ENCODE data around the gene WNT2.

WNT2 gene

GRCh38 chr7:117230276-117231046, 92.4 kb downstream of the WNT2 start:
- no peaks in the 10 kb centered on the region for H3K9me3 Mint-ChIP-seq
- H3K4me1 Mint-ChIP-seq = no peaks in the 10 kb centered on the region
- DNase-seq = no peak
- no peak overlapping the region for H3K27ac Mint-ChIP-seq
- no peaks in the 10 kb centered on the region for H3K27me3 Mint-ChIP-seq
- CTCF ChIA-PET = interaction anchor here (1.7 kb wide), 1 partner anchor 17 kb away, joined by 5 read pairs; no protein-coding TSS in a partner anchor
- H3K4me3 Mint-ChIP-seq = no peak overlapping the region
- H3K36me3 Mint-ChIP-seq = no peaks in the 10 kb centered on the region

GRCh38 chr7:117229350-117229749, 93.5 kb downstream of the WNT2 start:
- Mint-ChIP-seq H3K4me3 (no peak overlapping the region), H3K27me3 (no peaks in the 10 kb centered on the region), H3K36me3 (no peaks in the 10 kb centered on the region), H3K27ac (no peak overlapping the region), H3K4me1 (no peaks in the 10 kb centered on the region), H3K9me3 (no peaks in the 10 kb centered on the region)
- CTCF ChIA-PET = no interaction called here
- no peak for DNase-seq

GRCh38 chr7:117227091-117227490, 95.8 kb downstream of the WNT2 start:
- Mint-ChIP-seq H3K4me3 (no peak overlapping the region), H3K27me3 (no peaks in the 10 kb centered on the region), H3K4me1 (no peaks in the 10 kb centered on the region), H3K27ac (no peak overlapping the region), H3K9me3 (no peaks in the 10 kb centered on the region), H3K36me3 (no peaks in the 10 kb centered on the region)
- DNase-seq = no peak
- CTCF ChIA-PET = no interaction called here

GRCh38 chr7:117225536-117225935, 97.3 kb downstream of the WNT2 start:
- Mint-ChIP-seq H3K9me3 (no peaks in the 10 kb centered on the region), H3K36me3 (no peaks in the 10 kb centered on the region), H3K27ac (no peak overlapping the region), H3K4me1 (no peaks in the 10 kb centered on the region), H3K27me3 (no peaks in the 10 kb centered on the region), H3K4me3 (no peak overlapping the region)
- CTCF ChIA-PET = no interaction called here
- no peak for DNase-seq
